ENCODE measurements around the gene CAPN14. TPM values are rescaled to one million over a fixed set of nuclear protein-coding genes. Genes with fewer than 3 reads are reported as not detected.

Gene CAPN14
- total RNA-seq, 1 donor from 2014 or later, result 0.14 TPM

- Histone ChIP-seq H3K27me3 (ENCODE audit: insufficient read depth, low read length) (no peaks in the 10 kb centered on the region), H3K79me2 (ENCODE audit: insufficient read depth, low read length) (no peaks in the 10 kb centered on the region), H3K27ac (ENCODE audit: low read depth, low read length) (no peak overlapping the region), H3K9ac (ENCODE audit: low read length) (no peak overlapping the region), H3K36me3 (ENCODE audit: insufficient read depth, low read length) (no peaks in the 10 kb centered on the region), H3K4me3 (ENCODE audit: insufficient read depth, low read depth, low read length) (no peak overlapping the region), H3K4me1 (ENCODE audit: insufficient read depth, low read length) (no peaks in the 10 kb centered on the region), H4K20me1 (ENCODE audit: insufficient read depth, low read length) (no peaks in the 10 kb centered on the region), H3K9me3 (ENCODE audit: insufficient read depth, low read depth, low read length) (no peaks in the 10 kb centered on the region), H3K4me2 (ENCODE audit: low read length) (no peak overlapping the region), H2AFZ (ENCODE audit: low read depth, low read length) (no peak overlapping the region)
- peaks cover 17% of the 10 kb centered on the region for H3K27me3 Mint-ChIP-seq (ENCODE audit: low read depth, unreplicated experiment)
- no peak overlapping the region for H3K27ac Mint-ChIP-seq (ENCODE audit: unreplicated experiment)
- no peak overlapping the region for H3K4me3 Mint-ChIP-seq (ENCODE audit: unreplicated experiment)
- DNase-seq (ENCODE audit: low read depth) (no peak), FAIRE-seq (no peak)
- H3K36me3 Mint-ChIP-seq (ENCODE audit: low read depth, unreplicated experiment), result no peaks in the 10 kb centered on the region
- no peak for TF ChIP-seq EZH2 (IDR thresholded peaks at IDR 0.05; ENCODE audit: insufficient read depth, low read length)
- TF ChIP-seq CTCF (IDR thresholded peaks at IDR 0.05; ENCODE audit: insufficient read depth, low read depth, low read length), result no peak
- H3K4me1 Mint-ChIP-seq (ENCODE audit: low read depth, unreplicated experiment), result no peaks in the 10 kb centered on the region
- peaks cover under 1% of the 10 kb centered on the region for H3K9me3 Mint-ChIP-seq (ENCODE audit: unreplicated experiment)
Observed at GRCh38 chr2:31192396-31192795, 24.9 kb downstream of the CAPN14 start.

- no peaks in the 10 kb centered on the region for H3K4me1 ChIP-seq (ENCODE audit: insufficient read depth, low read length)
- TF ChIP-seq EZH2 (IDR thresholded peaks at IDR 0.05; ENCODE audit: insufficient read depth, low read length), result no peak
- no peak for TF ChIP-seq CTCF (IDR thresholded peaks at IDR 0.05; ENCODE audit: insufficient read depth, low read depth, low read length)
- no peaks in the 10 kb centered on the region for H3K27me3 ChIP-seq (ENCODE audit: insufficient read depth, low read length)
- H2AFZ ChIP-seq (ENCODE audit: low read depth, low read length), result no peak overlapping the region
- no peaks in the 10 kb centered on the region for H3K36me3 ChIP-seq (ENCODE audit: insufficient read depth, low read length)
- no peak overlapping the region for H3K27ac ChIP-seq (ENCODE audit: low read depth, low read length)
- DNase-seq (ENCODE audit: low read depth) (no peak), FAIRE-seq (no peak)
- no peak overlapping the region for H3K4me2 ChIP-seq (ENCODE audit: low read length)
- H3K4me3 ChIP-seq (ENCODE audit: insufficient read depth, low read depth, low read length), result no peak overlapping the region
- H3K27me3 Mint-ChIP-seq (ENCODE audit: low read depth, unreplicated experiment), result peaks cover 17% of the 10 kb centered on the region
- H3K36me3 Mint-ChIP-seq (ENCODE audit: low read depth, unreplicated experiment), result no peaks in the 10 kb centered on the region
- no peaks in the 10 kb centered on the region for H3K9me3 ChIP-seq (ENCODE audit: insufficient read depth, low read depth, low read length)
- no peak overlapping the region for H3K9ac ChIP-seq (ENCODE audit: low read length)
- no peak overlapping the region for H3K4me3 Mint-ChIP-seq (ENCODE audit: unreplicated experiment)
- H3K27ac Mint-ChIP-seq (ENCODE audit: unreplicated experiment), result no peak overlapping the region
- no peaks in the 10 kb centered on the region for H3K4me1 Mint-ChIP-seq (ENCODE audit: low read depth, unreplicated experiment)
- H3K9me3 Mint-ChIP-seq (ENCODE audit: unreplicated experiment), result no peaks in the 10 kb centered on the region
- H3K79me2 ChIP-seq (ENCODE audit: insufficient read depth, low read length), result no peaks in the 10 kb centered on the region
- no peaks in the 10 kb centered on the region for H4K20me1 ChIP-seq (ENCODE audit: insufficient read depth, low read length)
Observed at GRCh38 chr2:31191931-31192330, 25.4 kb downstream of the CAPN14 start.

- no peaks in the 10 kb centered on the region for H3K9me3 Mint-ChIP-seq (ENCODE audit: unreplicated experiment)
- Histone ChIP-seq H3K4me2 (ENCODE audit: low read length) (no peak overlapping the region), H3K9me3 (ENCODE audit: insufficient read depth, low read depth, low read length) (no peaks in the 10 kb centered on the region), H3K27ac (ENCODE audit: low read depth, low read length) (no peak overlapping the region), H3K9ac (ENCODE audit: low read length) (no peak overlapping the region), H3K4me1 (ENCODE audit: insufficient read depth, low read length) (no peaks in the 10 kb centered on the region), H3K27me3 (ENCODE audit: insufficient read depth, low read length) (no peaks in the 10 kb centered on the region), H2AFZ (ENCODE audit: low read depth, low read length) (no peak overlapping the region), H4K20me1 (ENCODE audit: insufficient read depth, low read length) (no peaks in the 10 kb centered on the region), H3K79me2 (ENCODE audit: insufficient read depth, low read length) (no peaks in the 10 kb centered on the region), H3K4me3 (ENCODE audit: insufficient read depth, low read depth, low read length) (no peak overlapping the region), H3K36me3 (ENCODE audit: insufficient read depth, low read length) (no peaks in the 10 kb centered on the region)
- TF ChIP-seq CTCF (IDR thresholded peaks at IDR 0.05; ENCODE audit: insufficient read depth, low read depth, low read length), result no peak
- TF ChIP-seq EZH2 (IDR thresholded peaks at IDR 0.05; ENCODE audit: insufficient read depth, low read length), result no peak
- no peak overlapping the region for H3K27ac Mint-ChIP-seq (ENCODE audit: unreplicated experiment)
- no peak overlapping the region for H3K4me3 Mint-ChIP-seq (ENCODE audit: unreplicated experiment)
- DNase-seq (ENCODE audit: low read depth) (no peak), FAIRE-seq (no peak)
- H3K36me3 Mint-ChIP-seq (ENCODE audit: low read depth, unreplicated experiment), result no peaks in the 10 kb centered on the region
- H3K4me1 Mint-ChIP-seq (ENCODE audit: low read depth, unreplicated experiment), result no peaks in the 10 kb centered on the region
- H3K27me3 Mint-ChIP-seq (ENCODE audit: low read depth, unreplicated experiment), result peaks cover 18% of the 10 kb centered on the region
Observed at GRCh38 chr2:31190188-31190587, 27.1 kb downstream of the CAPN14 start.

All from astrocyte (in vitro differentiated cells and primary cell).